HEK293T (cell line): ENCODE measurements around the gene MOSMO.

Experiments
- CTBP1 ChIP-seq: fragments of 450-650 bp; IDR thresholded peaks from 2 replicates; pipeline ENCODE4 v1.6.1; 2016; ENCODE audit warnings: borderline replicate concordance
- FOXA1 ChIP-seq: fragments of 450-650 bp; IDR thresholded peaks from 2 replicates; pipeline ENCODE4 v1.6.1; 2016; ENCODE audit warnings: mild to moderate bottlenecking
- FOXK2 ChIP-seq: fragments of 450-650 bp; IDR thresholded peaks from 2 replicates; pipeline ENCODE4 v1.6.1; 2016; ENCODE audit warnings: mild to moderate bottlenecking
- FOXM1 ChIP-seq: fragments of 450-650 bp; IDR thresholded peaks from 2 replicates; pipeline ENCODE4 v1.6.1; 2017; ENCODE audit warnings: mild to moderate bottlenecking, borderline replicate concordance
- LEF1 ChIP-seq: fragments of 450-650 bp; IDR thresholded peaks from 2 replicates; pipeline ENCODE4 v1.6.1; 2017; ENCODE audit warnings: mild to moderate bottlenecking, borderline replicate concordance
- SUZ12 ChIP-seq: fragments of 450-650 bp; IDR thresholded peaks from 2 replicates; pipeline ENCODE4 v1.6.1; 2016; ENCODE audit warnings: mild to moderate bottlenecking

DNA sequence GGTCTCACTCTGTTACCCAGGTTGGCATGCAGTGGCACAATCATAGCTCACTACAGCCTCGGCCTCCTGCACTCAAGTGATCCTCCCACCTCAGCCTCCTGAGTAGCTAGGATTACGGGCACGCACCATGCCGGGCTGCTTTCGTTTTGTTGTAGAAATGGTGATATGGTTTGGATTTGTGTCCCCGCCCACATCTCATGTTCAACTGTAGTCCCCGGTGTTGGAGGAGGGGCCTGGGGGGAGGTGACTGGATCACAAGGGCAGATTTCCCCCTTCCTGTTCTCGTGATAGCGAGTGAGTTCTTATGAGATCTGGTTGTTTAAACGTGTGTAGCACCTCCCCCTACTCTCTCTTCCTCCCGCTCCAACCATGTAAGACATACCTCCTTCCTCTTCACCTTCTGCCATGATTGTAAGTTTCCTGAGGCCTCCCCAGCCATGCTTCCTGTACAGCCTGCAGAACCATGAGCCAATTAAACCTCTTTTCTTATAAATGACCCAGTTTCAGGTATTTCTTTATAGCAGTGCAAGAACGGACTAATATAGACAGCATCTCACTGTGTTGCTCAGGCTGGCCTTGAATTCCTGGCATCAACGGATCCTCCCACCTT lies 12.9 kb upstream of the MOSMO start:
- no peak for TF ChIP-seq FOXM1
- no peak for TF ChIP-seq FOXA1
- TF ChIP-seq FOXK2 = no peak
- no peak for TF ChIP-seq SUZ12
- TF ChIP-seq CTBP1 = no peak
- TF ChIP-seq LEF1 = no peak
